IMR-90 (cell line): ENCODE results near the gene ATG2A. TPM values are rescaled to one million over a fixed set of nuclear protein-coding genes. Genes with fewer than 3 reads are reported as not detected.

ENCODE experiments used
- ATAC-seq: fragments of 200-7000 bp; cut with Tn5 transposase; 2 replicates; pipeline ENCODE4 v1.9.1; 2020; ENCODE audit warnings: low read depth, mild to moderate bottlenecking, moderate library complexity
- BruUV-seq: library from RNA; stranded (reverse); fragments of 400-500 nt; replicated peaks from 2 replicates; lab custom pipeline; 2021; lab: Mats Ljungman, UMichigan
- CTCF ChIA-PET: fragments of 300-600 bp; formaldehyde crosslinking; extraction: SDS; loops from one replicate; lab custom pipeline; 2021; ENCODE audit warnings: antibody characterized with exemption; lab: Yijun Ruan, JAX
- POLR2A ChIA-PET: fragments of 300-600 bp; sonication (Branson Sonifier 250); formaldehyde crosslinking; loops from one replicate; lab custom pipeline; 2022; ENCODE audit warnings: antibody characterized with exemption; ENCODE audit not compliant: unreplicated experiment; lab: Charles Lee
- DNase-seq: peaks from one replicate; pipeline ENCODE4 v3.0.0; 2013
- H2AFZ ChIP-seq: replicated peaks from 2 replicates; pipeline ENCODE3; 2013; ENCODE audit warnings: low read length, mild to moderate bottlenecking; ENCODE audit not compliant: poor library complexity
- H2AK5ac ChIP-seq: 2 replicates; pipeline ENCODE4 v1.6.1; 2013; ENCODE audit warnings: low read depth, low read length, inconsistent platforms
- H2AK9ac ChIP-seq: replicated peaks from 2 replicates; pipeline ENCODE3; 2013; ENCODE audit warnings: mild to moderate bottlenecking, low read depth, low read length, moderate library complexity; ENCODE audit not compliant: poor library complexity
- H2BK120ac ChIP-seq: 2 replicates; pipeline ENCODE4 v1.6.1; 2013; ENCODE audit warnings: low read depth, low read length, inconsistent platforms
- H2BK15ac ChIP-seq: 3 replicates; pipeline ENCODE4 v1.6.1; 2013; ENCODE audit warnings: low read depth, low read length, inconsistent platforms
- H2BK20ac ChIP-seq: 2 replicates; pipeline ENCODE4 v1.6.1; 2013; ENCODE audit warnings: low read depth, mild to moderate bottlenecking, inconsistent platforms, low read length, moderate library complexity
- H2BK5ac ChIP-seq: 2 replicates; pipeline ENCODE4 v1.6.1; 2013; ENCODE audit warnings: mild to moderate bottlenecking, low read depth, low read length, inconsistent platforms; ENCODE audit not compliant: poor library complexity, severe bottlenecking
- H3K14ac ChIP-seq: replicated peaks from 2 replicates; pipeline ENCODE4 v1.6.1; 2013; ENCODE audit warnings: low read depth, low read length, inconsistent platforms
- H3K18ac ChIP-seq: 2 replicates; pipeline ENCODE4 v1.6.1; 2013; ENCODE audit warnings: low read depth, low read length, control low read depth
- H3K23ac ChIP-seq: 2 replicates; pipeline ENCODE4 v1.6.1; 2013; ENCODE audit warnings: low read depth, low read length, inconsistent platforms
- H3K27ac ChIP-seq: 2 replicates; pipeline ENCODE4 v1.5.1; 2013; ENCODE audit warnings: mild to moderate bottlenecking, control low read depth, low read length; ENCODE audit not compliant: insufficient read depth
- H3K27me3 ChIP-seq: 2 replicates; pipeline ENCODE4 v1.6.1; 2013; ENCODE audit warnings: low read length; ENCODE audit not compliant: control insufficient read depth, insufficient read depth
- H3K36me3 ChIP-seq: 2 replicates; pipeline ENCODE4 v1.6.1; 2013; ENCODE audit warnings: low read length, mixed read lengths; ENCODE audit not compliant: control insufficient read depth, insufficient read depth
- H3K4ac ChIP-seq: 2 replicates; pipeline ENCODE4 v1.6.1; 2013; ENCODE audit warnings: low read depth, low read length, inconsistent platforms
- H3K4me1 ChIP-seq: 2 replicates; pipeline ENCODE4 v1.6.1; 2013; ENCODE audit warnings: low read length, mixed read lengths; ENCODE audit not compliant: control insufficient read depth, insufficient read depth
- H3K4me2 ChIP-seq: 2 replicates; pipeline ENCODE4 v1.6.1; 2013; ENCODE audit warnings: low read depth, mild to moderate bottlenecking, control low read depth, low read length, moderate library complexity
- H3K4me3 ChIP-seq: 2 replicates; pipeline ENCODE4 v1.5.1; 2013; ENCODE audit warnings: low read depth, mild to moderate bottlenecking, control low read depth, low read length, moderate library complexity; ENCODE audit not compliant: insufficient read depth
- H3K56ac ChIP-seq: 2 replicates; pipeline ENCODE4 v1.6.1; 2013; ENCODE audit warnings: low read length, inconsistent platforms; ENCODE audit not compliant: insufficient read depth; ENCODE audit errors: extremely low read depth
- H3K79me1 ChIP-seq, 2 experiments: 2 replicates each; pipeline ENCODE4 v1.6.1; 2013; ENCODE audit warnings: low read length in 2 of 2, inconsistent platforms in 1 of 2, low read depth in 1 of 2
- H3K9ac ChIP-seq: 2 replicates; pipeline ENCODE4 v1.6.1; 2013; ENCODE audit warnings: low read depth, low read length, control low read depth
- H3K9me1 ChIP-seq: 2 replicates; pipeline ENCODE4 v1.6.1; 2013; ENCODE audit warnings: low read length, inconsistent platforms; ENCODE audit not compliant: insufficient read depth
- H3K9me3 ChIP-seq: 2 replicates; pipeline ENCODE4 v1.6.1; 2013; ENCODE audit warnings: low read length; ENCODE audit not compliant: control insufficient read depth, insufficient read depth
- H4K20me1 ChIP-seq: 2 replicates; pipeline ENCODE4 v1.6.1; 2013; ENCODE audit warnings: low read length, inconsistent platforms; ENCODE audit not compliant: insufficient read depth
- H4K5ac ChIP-seq: 2 replicates; pipeline ENCODE4 v1.6.1; 2013; ENCODE audit warnings: mild to moderate bottlenecking, low read depth, low read length, control low read depth
- H4K8ac ChIP-seq, 2 experiments: 2 replicates each; pipeline ENCODE4 v1.6.1; 2013; ENCODE audit warnings: low read depth in 2 of 2, low read length in 2 of 2, control low read depth in 1 of 2, inconsistent platforms in 1 of 2
- H4K91ac ChIP-seq: 2 replicates; pipeline ENCODE4 v1.6.1; 2013; ENCODE audit warnings: low read depth, low read length, inconsistent platforms; ENCODE audit not compliant: insufficient read depth
- CEBPB ChIP-seq: IDR thresholded peaks from 2 replicates; pipeline ENCODE4 v1.6.1; 2012; ENCODE audit warnings: low read depth, low read length, improper control_type of control experiment
- CHD1 ChIP-seq: IDR thresholded peaks from 2 replicates; pipeline ENCODE4 v1.6.1; 2012; ENCODE audit warnings: low read depth, low read length, improper control_type of control experiment
- CTCF ChIP-seq: conservative IDR thresholded peaks from 2 replicates; pipeline ENCODE4 v1.5.1; 2012; ENCODE audit warnings: mild to moderate bottlenecking, low read depth, low read length, improper control_type of control experiment
- ELK1 ChIP-seq: fragments of 150-350 bp; IDR thresholded peaks from 2 replicates; pipeline ENCODE4 v1.6.1; 2016; ENCODE audit warnings: low read depth, mild to moderate bottlenecking, low read length, moderate library complexity, borderline replicate concordance
- MAFK ChIP-seq: IDR thresholded peaks from 2 replicates; pipeline ENCODE4 v1.6.1; 2012; ENCODE audit warnings: low read depth, low read length, improper control_type of control experiment
- MXI1 ChIP-seq: IDR thresholded peaks from 2 replicates; pipeline ENCODE4 v1.6.1; 2012; ENCODE audit warnings: low read depth, mild to moderate bottlenecking, low read length, moderate library complexity, borderline replicate concordance
- RAD21 ChIP-seq: IDR thresholded peaks from 2 replicates; pipeline ENCODE4 v1.6.1; 2012; ENCODE audit warnings: low read length, improper control_type of control experiment
- SMC3 ChIP-seq: fragments of 150-350 bp; IDR thresholded peaks from 2 replicates; pipeline ENCODE4 v1.6.1; 2016; ENCODE audit warnings: low read depth, mild to moderate bottlenecking, antibody characterized with exemption, low read length, moderate library complexity
- WGBS, 2 experiments: methylation state at CpG; one replicate each; pipeline versions ENCODE4 v1.1.5 to v1.1.7; 2013; ENCODE audit warnings: missing lambda C conversion rate in 2 of 2; ENCODE audit not compliant: insufficient read length in 1 of 2; ENCODE audit errors: extremely low coverage in 2 of 2; 5-methylcytosine and 5-hydroxymethylcytosine counted together
- dilution Hi-C: fragments of 300-500 bp; cut with HindIII; formaldehyde crosslinking; loops from one replicate; pipeline ENCODE4 v1.14.3; 2018; ENCODE audit warnings: low sequenced_read_pairs; ENCODE audit not compliant: unreplicated experiment
- in situ Hi-C: fragments of 300-500 bp; cut with MboI; formaldehyde crosslinking; loops from 3 replicates; pipeline ENCODE4 v1.14.3; 2019; ENCODE audit warnings: low sequenced_read_pairs, inconsistent platforms, mixed read lengths
- intact Hi-C: fragments of 100-400 bp; cut with micrococcal nuclease; formaldehyde crosslinking; loops from 2 replicates; pipeline ENCODE4 v1.10.0; 2022
- polyA plus RNA-seq, 3 experiments: library from polyadenylated mRNA; depleted of rRNA; stranded (reverse); fragments of >200 nt; gene quantifications; 2 replicates each; pipeline ENCODE4 v1.2.3, GENCODE V29; 2012; ENCODE audit warnings: low replicate concordance in 1 of 3
- total RNA-seq: library from RNA; depleted of rRNA; stranded (reverse); fragments of >200 nt; gene quantifications from 2 replicates; pipeline ENCODE4 v1.2.3, GENCODE V29; 2012

The ATG2A gene
- total and polyA plus RNA-seq, 2 of the 4 experiments (the other 2 are of a cell fraction) = 3.2 to 10.5 TPM

- Histone ChIP-seq H3K9ac (no peak overlapping the region), H3K4ac (no peak overlapping the region), H2BK5ac (no peak overlapping the region), H4K8ac (no peak overlapping the region), H3K4me2 (no peak overlapping the region), H4K91ac (no peak overlapping the region), H3K79me1 (peaks cover 0 to 11% of the 10 kb centered on the region in 2 experiments; a peak in 2 of 4 replicates), H3K27me3 (no peaks in the 10 kb centered on the region), H3K4me1 (no peaks in the 10 kb centered on the region), H2BK20ac (no peak overlapping the region), H3K9me3 (no peaks in the 10 kb centered on the region), H2AK5ac (no peak overlapping the region), H3K36me3 (peaks cover 66% of the 10 kb centered on the region), H3K9me1 (no peaks in the 10 kb centered on the region), H4K5ac (no peak overlapping the region), H3K23ac (no peak overlapping the region), H2AK9ac (no peak overlapping the region), H2BK15ac (no peak overlapping the region), H3K27ac (no peak overlapping the region), H3K14ac (no peak overlapping the region), H3K4me3 (no peak overlapping the region), H3K18ac (no peak overlapping the region), H2AFZ (no peak overlapping the region), H4K20me1 (no peaks in the 10 kb centered on the region), H2BK120ac (no peak overlapping the region), H3K56ac (no peak overlapping the region)
- DNase-seq = no peak
- ATAC-seq = no peak
- dilution Hi-C loops (no loop called here), intact Hi-C loops (no loop called here), in situ Hi-C loops (no loop called here)
- TF ChIP-seq MXI1 (no peak), MAFK (no peak), ELK1 (no peak), CTCF (no peak), CHD1 (no peak), SMC3 (no peak), CEBPB (no peak), RAD21 (no peak)
- CTCF ChIA-PET = no interaction called here
- POLR2A ChIA-PET = no interaction called here
- no TSS peak for BruUV-seq
- 97% methylated on average over 15 of the region's 27 CpGs; no CpG with 5 or more reads in 1 of the 2 experiments for WGBS, 2 experiments
Observed at GRCh38 chr11:64910451-64911093, 6.4 kb downstream of the ATG2A start.
